Measurements from ENCODE around the gene GSTM2.
"Not testable (repeated sequence)": the region's sequence is repeated elsewhere in the genome, so short reads cannot be mapped to it uniquely, and the experiment has no call there.

GSTM2 gene

DNA sequence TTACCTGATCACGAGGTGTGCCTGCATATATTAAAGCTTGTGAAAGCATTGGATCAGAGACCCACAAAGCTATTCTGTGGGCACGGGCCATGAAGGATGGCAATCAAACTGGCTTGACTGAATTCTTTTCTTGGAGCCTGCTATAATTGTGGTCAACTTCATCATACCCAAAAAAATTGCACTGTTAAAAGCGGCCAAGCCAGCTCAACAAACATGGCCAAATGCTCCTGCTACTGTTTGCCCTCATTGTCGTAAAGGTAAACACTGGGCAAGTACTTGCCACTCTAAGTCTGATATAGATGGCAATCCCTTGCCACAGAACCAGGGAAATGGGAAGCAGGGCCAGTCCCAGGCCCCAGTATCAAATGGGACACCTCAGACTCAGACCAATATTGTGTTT, 37.6 kb downstream of the GSTM2 start:
- FAIRE-seq (no peak), DNase-seq (ENCODE audit: extremely low spot score, insufficient read length, low read depth) (no peak)

DNA sequence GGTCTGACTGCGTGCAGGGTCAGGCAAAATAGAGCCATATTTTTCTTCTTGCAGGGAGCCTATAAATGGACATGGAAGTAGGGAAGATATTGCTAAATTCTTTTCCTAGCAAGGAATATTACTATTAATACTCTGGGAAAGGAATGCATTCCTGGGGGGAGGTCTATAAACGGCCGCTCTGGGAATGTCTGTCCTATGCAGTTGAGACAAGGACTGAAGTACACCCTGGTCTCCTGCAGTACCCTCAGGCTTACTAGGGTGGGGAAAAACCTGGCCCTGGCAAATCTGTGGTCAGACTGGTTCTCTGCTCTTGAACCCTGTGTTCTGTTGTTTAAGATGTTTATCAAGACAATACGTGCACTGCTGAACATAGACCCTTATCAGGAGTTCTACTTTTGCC, 41.1 kb downstream of the GSTM2 start:
- not testable (repeated sequence) for DNase-seq (ENCODE audit: extremely low spot score, insufficient read length, low read depth); FAIRE-seq

DNA sequence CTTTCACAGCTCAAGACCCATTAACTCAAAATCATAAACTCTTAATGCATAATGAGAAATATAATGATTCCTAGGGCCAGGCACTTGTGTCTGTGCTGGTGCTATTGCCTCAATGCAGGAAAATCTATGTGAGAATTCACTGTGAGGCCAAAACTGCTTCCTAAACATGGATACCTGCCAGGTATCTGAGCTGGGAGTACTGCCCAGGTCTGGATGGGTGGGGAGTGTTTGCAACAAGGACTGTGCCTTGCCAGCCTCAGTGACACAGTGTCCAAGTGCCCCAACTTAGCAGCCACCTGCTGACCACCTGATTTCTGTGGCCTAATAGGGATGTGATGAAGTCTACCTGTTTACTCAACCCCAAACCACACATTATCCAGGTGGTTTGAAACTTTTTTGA, 42.0 kb downstream of the GSTM2 start:
- not testable (repeated sequence) for FAIRE-seq

DNA sequence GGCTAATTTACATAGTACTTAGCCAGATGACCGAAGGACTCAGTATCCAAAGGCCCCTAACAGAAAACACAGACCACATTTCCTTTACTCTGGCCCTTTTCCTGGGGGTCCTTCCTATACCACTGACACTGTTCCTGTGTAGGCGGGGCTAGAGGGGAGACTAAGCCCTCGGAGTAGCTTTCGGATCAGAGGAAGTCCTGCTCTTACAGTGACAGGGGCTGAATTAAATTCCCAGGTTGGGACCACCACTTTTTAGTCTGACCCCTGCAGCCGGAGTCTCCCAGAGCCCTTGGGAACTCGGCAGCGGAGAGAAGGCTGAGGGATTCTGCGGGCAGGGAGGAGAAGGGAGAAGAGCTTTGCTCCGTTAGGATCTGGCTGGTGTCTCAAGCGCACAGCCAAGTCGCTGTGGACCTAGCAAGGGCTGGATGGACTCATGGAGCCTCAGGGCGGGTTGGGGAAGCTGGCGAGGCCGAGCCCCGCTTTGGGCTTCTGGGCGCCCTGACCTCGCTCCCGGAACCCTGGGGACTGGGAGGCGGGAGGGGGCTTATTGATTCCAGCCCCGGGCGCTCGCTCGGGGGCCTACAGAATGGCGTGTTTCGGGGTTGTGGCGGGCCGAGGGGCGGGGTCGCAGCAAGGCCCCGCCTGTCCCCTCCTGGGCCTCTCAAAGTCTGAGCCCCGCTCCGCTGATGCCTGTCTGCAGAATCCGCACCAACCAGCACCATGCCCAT, 43.9 kb downstream of the GSTM2 start, which contains the start of gene GSTM5:
Gene GSTM5, plus strand, starts transcription at position 659 of the 728 bp plus-strand sequence. Its CDS starts 62 bp downstream, at position 721.
- FAIRE-seq; DNase-seq (ENCODE audit: extremely low spot score, insufficient read length, low read depth): not testable (repeated sequence)

More for the DNA sequence above, 42.0 kb downstream of the GSTM2 start:
- not testable (repeated sequence) for DNase-seq (ENCODE audit: extremely low spot score, insufficient read length, low read depth)

GRCh38 chr1:109712321-109712864, 44.5 kb downstream of the GSTM2 start:
- DNase-seq (ENCODE audit: extremely low spot score, insufficient read length, low read depth) (no peak), FAIRE-seq (no peak)

GRCh38 chr1:109713636-109714035, 45.8 kb downstream of the GSTM2 start:
- FAIRE-seq: no peak
- no peak for DNase-seq (ENCODE audit: extremely low spot score, insufficient read length, low read depth)

GRCh38 chr1:109714661-109715372, 47.0 kb downstream of the GSTM2 start:
- DNase-seq (ENCODE audit: extremely low spot score, insufficient read length, low read depth) (no peak), FAIRE-seq (no peak)

DNA sequence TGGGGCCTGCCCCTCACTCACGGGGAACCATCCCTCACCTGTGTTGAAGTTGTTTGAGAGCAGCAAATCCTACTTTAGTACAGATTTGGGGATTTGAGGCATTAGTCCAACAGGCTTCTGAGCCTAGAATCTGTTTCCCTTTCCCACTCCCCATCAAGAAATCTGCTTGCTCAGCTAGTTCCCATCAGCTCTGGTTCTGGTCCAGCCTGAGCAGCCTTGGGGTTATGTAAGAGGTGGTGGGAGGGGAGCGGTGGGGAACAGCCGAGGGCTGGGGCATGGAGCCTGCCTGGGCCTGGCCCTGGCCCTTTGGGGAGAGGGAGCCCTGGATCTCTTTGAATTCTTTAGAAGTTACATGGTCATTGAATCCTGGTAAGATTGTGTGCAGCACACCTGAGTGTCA, 48.3 kb downstream of the GSTM2 start:
- FAIRE-seq (no peak), DNase-seq (ENCODE audit: extremely low spot score, insufficient read length, low read depth) (no peak)

DNA sequence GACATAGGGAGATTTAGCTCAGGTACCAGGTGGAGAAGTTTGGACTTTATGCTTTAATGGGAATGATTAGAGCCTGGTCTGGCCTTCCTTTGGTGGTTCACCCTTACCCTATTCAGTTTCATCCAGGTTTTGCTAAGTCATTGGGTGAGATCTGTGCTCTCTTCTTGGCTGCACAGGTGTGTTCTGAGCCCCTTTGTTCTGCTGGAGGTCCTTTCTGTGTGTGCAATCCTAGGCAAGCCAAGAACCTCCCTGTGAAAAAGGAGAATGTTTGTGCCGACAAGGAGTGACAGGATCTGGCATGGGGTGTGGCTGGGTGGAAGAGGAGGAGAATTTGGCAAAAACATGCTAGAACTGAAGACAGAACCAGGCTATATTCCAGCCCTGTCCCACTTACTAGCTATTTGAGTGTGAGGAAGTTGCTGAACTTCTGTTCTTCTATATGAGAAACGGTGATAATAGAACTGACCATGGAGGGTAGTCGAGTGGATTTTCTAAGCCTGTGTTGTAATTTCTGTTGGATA, 48.8 kb downstream of the GSTM2 start:
- DNase-seq (ENCODE audit: extremely low spot score, insufficient read length, low read depth) (no peak), FAIRE-seq (no peak)

DNA sequence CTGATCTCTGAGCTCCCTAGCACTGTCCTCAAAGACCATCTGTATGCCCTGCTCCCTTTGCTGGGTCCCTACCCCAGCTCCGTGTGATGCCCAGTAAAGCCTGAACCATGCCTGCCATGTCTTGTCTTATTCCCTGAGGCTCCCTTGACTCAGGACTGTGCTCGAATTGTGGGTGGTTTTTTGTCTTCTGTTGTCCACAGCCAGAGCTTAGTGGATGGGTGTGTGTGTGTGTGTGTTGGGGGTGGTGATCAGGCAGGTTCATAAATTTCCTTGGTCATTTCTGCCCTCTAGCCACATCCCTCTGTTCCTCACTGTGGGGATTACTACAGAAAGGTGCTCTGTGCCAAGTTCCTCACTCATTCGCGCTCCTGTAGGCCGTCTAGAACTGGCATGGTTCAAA, 49.9 kb downstream of the GSTM2 start:
- no peak for DNase-seq (ENCODE audit: extremely low spot score, insufficient read length, low read depth)
- no peak for FAIRE-seq

- FAIRE-seq (no peak), DNase-seq (ENCODE audit: extremely low spot score, insufficient read length, low read depth) (no peak)
These were observed 50.6 kb downstream of the GSTM2 start for GRCh38 chr1:109718495-109718894.

DNA sequence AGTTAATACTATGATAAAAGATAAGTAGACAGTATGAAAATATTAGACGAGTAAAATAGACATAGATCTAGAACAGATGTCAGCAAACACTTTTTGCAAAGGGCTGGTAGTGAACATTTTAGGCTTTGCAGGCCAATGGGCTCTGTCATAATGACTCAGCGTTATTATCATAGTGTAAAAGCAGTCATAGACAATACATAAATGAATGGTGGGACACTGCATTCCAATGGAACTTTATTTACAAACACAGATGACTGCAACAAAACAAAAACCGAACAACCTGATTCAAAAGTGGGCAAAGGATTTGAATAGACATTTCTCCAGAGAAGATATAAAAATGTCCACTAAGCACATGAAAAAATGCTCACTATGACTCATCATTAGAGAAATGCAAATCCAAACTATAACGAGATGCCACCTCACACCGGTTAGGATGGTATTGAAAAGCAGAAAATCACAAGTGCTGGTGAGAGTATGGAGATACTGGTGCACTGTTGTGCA, 51.5 kb downstream of the GSTM2 start:
- FAIRE-seq: no peak
- DNase-seq (ENCODE audit: extremely low spot score, insufficient read length, low read depth): no peak

- FAIRE-seq (no peak), DNase-seq (ENCODE audit: extremely low spot score, insufficient read length, low read depth) (no peak)
These were observed 53.2 kb downstream of the GSTM2 start for GRCh38 chr1:109721042-109721441.

- FAIRE-seq (no peak), DNase-seq (ENCODE audit: extremely low spot score, insufficient read length, low read depth) (no peak)
These were observed 54.1 kb downstream of the GSTM2 start for GRCh38 chr1:109721971-109722370.

- no peak for FAIRE-seq
- no peak for DNase-seq (ENCODE audit: extremely low spot score, insufficient read length, low read depth)
These were observed 55.2 kb downstream of the GSTM2 start for GRCh38 chr1:109722908-109723691.

Data from GM18507 (cell line).